ENCODE results near the gene THSD4. TPM values are rescaled to one million over a fixed set of nuclear protein-coding genes. Genes with fewer than 3 reads are reported as not detected.

Gene THSD4
- total RNA-seq, 1 donor, result 15.6 TPM

- no peaks in the 10 kb centered on the region for H3K9me3 ChIP-seq (ENCODE audit: low read depth, low read length)
- no peak overlapping the region for H2AFZ ChIP-seq (ENCODE audit: low read length)
- no peaks in the 10 kb centered on the region for H4K20me1 ChIP-seq (ENCODE audit: insufficient read depth, low read length)
- peaks cover 3% of the 10 kb centered on the region for H3K27me3 ChIP-seq (ENCODE audit: insufficient read depth, low read length)
- no peak for TF ChIP-seq CTCF (IDR thresholded peaks at IDR 0.05; ENCODE audit: extremely low read depth, low read depth, low read length)
- H3K4me1 ChIP-seq (ENCODE audit: insufficient read depth, low read length), result no peaks in the 10 kb centered on the region
- DNase-seq (ENCODE audit: insufficient read length, low spot score, missing footprints), result no peak
- H3K79me2 ChIP-seq (ENCODE audit: insufficient read depth, low read length), result no peaks in the 10 kb centered on the region
- no peak overlapping the region for H3K4me3 ChIP-seq (ENCODE audit: insufficient read depth, low read length)
- H3K27ac ChIP-seq (ENCODE audit: low read depth, low read length), result no peak overlapping the region
- H3K4me2 ChIP-seq (ENCODE audit: insufficient read depth, low read length), result no peak overlapping the region
- no peaks in the 10 kb centered on the region for H3K36me3 ChIP-seq (ENCODE audit: insufficient read depth, low read length)
Observed at GRCh38 chr15:71630475-71630809, 515.2 kb downstream of the THSD4 start.

- DNase-seq (ENCODE audit: insufficient read length, low spot score, missing footprints), result no peak
- Histone ChIP-seq H3K4me3 (ENCODE audit: insufficient read depth, low read length) (no peak overlapping the region), H3K4me1 (ENCODE audit: insufficient read depth, low read length) (no peaks in the 10 kb centered on the region), H2AFZ (ENCODE audit: low read length) (no peak overlapping the region), H3K79me2 (ENCODE audit: insufficient read depth, low read length) (no peaks in the 10 kb centered on the region), H3K27me3 (ENCODE audit: insufficient read depth, low read length) (no peaks in the 10 kb centered on the region), H3K4me2 (ENCODE audit: insufficient read depth, low read length) (no peak overlapping the region), H3K27ac (ENCODE audit: low read depth, low read length) (no peak overlapping the region), H3K9me3 (ENCODE audit: low read depth, low read length) (no peaks in the 10 kb centered on the region), H3K36me3 (ENCODE audit: insufficient read depth, low read length) (no peaks in the 10 kb centered on the region), H4K20me1 (ENCODE audit: insufficient read depth, low read length) (no peaks in the 10 kb centered on the region)
- TF ChIP-seq CTCF (IDR thresholded peaks at IDR 0.05; ENCODE audit: extremely low read depth, low read depth, low read length), result no peak
Observed at GRCh38 chr15:71632576-71633195, 517.4 kb downstream of the THSD4 start.

- Histone ChIP-seq H3K27me3 (ENCODE audit: insufficient read depth, low read length) (no peaks in the 10 kb centered on the region), H3K36me3 (ENCODE audit: insufficient read depth, low read length) (no peaks in the 10 kb centered on the region), H3K9me3 (ENCODE audit: low read depth, low read length) (no peaks in the 10 kb centered on the region), H3K27ac (ENCODE audit: low read depth, low read length) (no peak overlapping the region), H3K4me3 (ENCODE audit: insufficient read depth, low read length) (no peak overlapping the region), H3K79me2 (ENCODE audit: insufficient read depth, low read length) (no peaks in the 10 kb centered on the region), H3K4me1 (ENCODE audit: insufficient read depth, low read length) (no peaks in the 10 kb centered on the region), H2AFZ (ENCODE audit: low read length) (no peak overlapping the region), H4K20me1 (ENCODE audit: insufficient read depth, low read length) (no peaks in the 10 kb centered on the region), H3K4me2 (ENCODE audit: insufficient read depth, low read length) (no peak overlapping the region)
- no peak for TF ChIP-seq CTCF (IDR thresholded peaks at IDR 0.05; ENCODE audit: extremely low read depth, low read depth, low read length)
- no peak for DNase-seq (ENCODE audit: insufficient read length, low spot score, missing footprints)
Observed at GRCh38 chr15:71634820-71635560, 519.7 kb downstream of the THSD4 start.

GRCh38 chr15:71635735-71636134 lies 520.5 kb downstream of the THSD4 start:
- no peak for TF ChIP-seq CTCF (IDR thresholded peaks at IDR 0.05; ENCODE audit: extremely low read depth, low read depth, low read length)

More at GRCh38 chr15:71635735-71636134, 520.5 kb downstream of the THSD4 start:
- Histone ChIP-seq H3K27me3 (ENCODE audit: insufficient read depth, low read length) (no peaks in the 10 kb centered on the region), H3K27ac (ENCODE audit: low read depth, low read length) (no peak overlapping the region), H2AFZ (ENCODE audit: low read length) (no peak overlapping the region), H3K9me3 (ENCODE audit: low read depth, low read length) (no peaks in the 10 kb centered on the region), H3K36me3 (ENCODE audit: insufficient read depth, low read length) (no peaks in the 10 kb centered on the region), H3K79me2 (ENCODE audit: insufficient read depth, low read length) (no peaks in the 10 kb centered on the region), H4K20me1 (ENCODE audit: insufficient read depth, low read length) (no peaks in the 10 kb centered on the region), H3K4me1 (ENCODE audit: insufficient read depth, low read length) (no peaks in the 10 kb centered on the region), H3K4me3 (ENCODE audit: insufficient read depth, low read length) (no peak overlapping the region), H3K4me2 (ENCODE audit: insufficient read depth, low read length) (no peak overlapping the region)
- no peak for DNase-seq (ENCODE audit: insufficient read length, low spot score, missing footprints)
